Heart left ventricle (tissue), 16 donors: Measurements from ENCODE around the gene XXYLT1. TPM values are rescaled to one million over a fixed set of nuclear protein-coding genes. Genes with fewer than 3 reads are reported as not detected.

Experiments
- ATAC-seq, 4 donors: fragments of 200-7000 bp; cut with Tn5 transposase; one replicate each; pipeline ENCODE4 v1.9.1; 2020 to 2022; ENCODE audit warnings: moderate library complexity in 4 of 4, mild to moderate bottlenecking in 3 of 4, moderate number of reproducible peaks in 1 of 4
- DNase-seq, 5 donors: peaks; one replicate each; pipeline ENCODE4 v3.0.0-alpha.2; 2020
- H3K27ac ChIP-seq, 12 donors: fragments of 200-600 bp; sonication (generic) in 4 of 12; one replicate each; pipeline versions ENCODE4 v1.5.0 to v1.8.0; 2016 to 2022; ENCODE audit warnings: mild to moderate bottlenecking in 2 of 12
- H3K27me3 ChIP-seq, 9 donors: fragments of 200-600 bp; sonication (generic) in 2 of 9; one replicate each; pipeline versions ENCODE4 v1.5.1 to v1.8.0; 2016 to 2022; ENCODE audit warnings: mild to moderate bottlenecking in 3 of 9
- H3K36me3 ChIP-seq, 9 donors: fragments of 200-600 bp; sonication (generic) in 2 of 9; one replicate each; pipeline versions ENCODE4 v1.5.0 to v1.8.0; 2018 to 2022; ENCODE audit warnings: mild to moderate bottlenecking in 2 of 9
- H3K4me1 ChIP-seq, 12 donors: fragments of 200-600 bp; sonication (generic) in 4 of 12; one replicate each; pipeline versions ENCODE4 v1.5.0 to v1.8.0; 2016 to 2022; ENCODE audit warnings: mild to moderate bottlenecking in 3 of 12
- H3K4me3 ChIP-seq, 12 donors: fragments of 200-600 bp; sonication (generic) in 4 of 12; one replicate each; pipeline versions ENCODE4 v1.5.0 to v1.8.0; 2017 to 2022; ENCODE audit warnings: mild to moderate bottlenecking in 9 of 12, moderate library complexity in 4 of 12
- H3K9me3 ChIP-seq, 12 donors: fragments of 200-600 bp; sonication (generic) in 4 of 12; one replicate each; pipeline versions ENCODE4 v1.5.0 to v1.8.0; 2016 to 2022; ENCODE audit warnings: mild to moderate bottlenecking in 1 of 12
- CTCF ChIP-seq, 12 donors: fragments of 200-600 bp; sonication (generic) in 4 of 12; IDR thresholded peaks; one replicate each; pipeline versions ENCODE4 v1.5.0 to v1.8.0; 2018 to 2022; ENCODE audit warnings: antibody characterized with exemption in 12 of 12, mild to moderate bottlenecking in 5 of 12
- POLR2A ChIP-seq, 2 donors: fragments of 450-650 bp; IDR thresholded peaks; one replicate each; pipeline ENCODE4 v1.6.1; 2017; ENCODE audit warnings: antibody characterized with exemption in 2 of 2, mild to moderate bottlenecking in 2 of 2, moderate library complexity in 2 of 2
- WGBS, 4 donors: extraction: QIAGEN DNeasy Blood & Tissue Kit in 2 of 4; methylation state at CpG; one replicate each; pipeline versions ENCODE4 v1.1.5 to v1.1.7; 2013 to 2018; 5-methylcytosine and 5-hydroxymethylcytosine counted together
- intact Hi-C, 10 donors: fragments of 100-400 bp; cut with DNase I; formaldehyde crosslinking; loops; one replicate each; pipeline versions ENCODE4 v1.11.1 to v1.14.2; 2022
- polyA plus RNA-seq, 2 donors: library from polyadenylated mRNA; stranded (reverse); fragments of 200-250 nt; gene quantifications; one replicate each; pipeline ENCODE4 v1.2.3, GENCODE V29; 2013
- total RNA-seq, 9 donors: library from RNA; depleted of rRNA in 2 of 9; stranded (reverse); fragments of >200 nt in 2 of 9; fragmentation: NEBNext Ultra II Directional in 3 of 9; extraction: Animal tissue kit (Norgen Biotek cat#: 25700) in 3 of 9; gene quantifications; one replicate each; pipeline versions ENCODE4 v1.1.0 to v1.2.4, GENCODE V29; 2016 to 2023
- donor health status: ischemic (EF 13 %, LVEDD 7.1; RV severe dilation, severe dysfunction).
- donor health status: healthy with polysubstance abuse.
- donor health status: DM: no; HTN: yes; CAD: no.
- donor health status: DM: no; HTN: no; CAD: no.
- donor health status: ischemic (EF 25% LVEDD 6.9; RV normal size, moderate dysfunction).
- donor health status: ischemic (EF 25% LVEDD 5.7; RV mildly dilated, moderate dysfunction).
- donor health status: healthy.
- donor health status: DM: yes; HTN: yes; CAD: no.
- donor health status: ischemic (EF 35%, LVEDD 5.7; RV mildly dilated, moderate dysfunction).
- donor health status: nonischemic (EF 11% LVEDD 7.7; RV severe dilation, severe dysfunction).
- donor health status: DM: yes; HTN: yes; CAD: no.
- donor health status: PGD.
- donor health status: ischemic (EF 29% LVEDD 5.4; RV normal size, mild dysfunction).
- donor health status: nonischemic (EF 23%, LVEDD 6.1; RV moderate dilation, normal function).

XXYLT1 gene
- total and polyA plus RNA-seq, 11 donors, result 1.9 to 8.6 (median 4.8) TPM

DNA sequence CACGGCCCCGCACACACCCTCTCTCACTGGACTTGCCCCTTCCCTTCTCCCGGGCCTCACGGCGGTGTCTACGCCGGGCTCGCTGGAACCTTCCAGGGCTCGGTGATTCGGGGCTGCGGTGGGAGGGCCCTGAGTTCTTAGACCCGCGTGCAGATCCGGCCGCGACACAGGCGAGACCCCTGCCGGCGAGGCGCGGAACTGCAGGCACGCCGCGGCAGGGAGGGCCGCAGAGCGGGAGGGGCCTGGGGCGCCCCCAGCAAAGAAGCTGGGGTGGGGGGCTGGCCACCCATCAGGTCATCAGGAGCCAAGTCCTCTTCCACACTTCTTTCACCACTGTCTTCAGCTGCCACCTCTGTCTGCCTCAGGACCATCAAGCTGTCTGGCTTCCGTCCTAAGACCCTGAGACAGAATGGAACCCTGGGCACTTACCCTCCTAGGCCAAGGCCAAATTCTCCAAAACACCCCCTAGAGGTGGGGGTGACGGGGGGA is 164.5 kb downstream of the XXYLT1 start:
- TF ChIP-seq POLR2A (IDR thresholded peaks at IDR 0.05) (no peak), CTCF (IDR thresholded peaks at IDR 0.05) (peak; percentile 99 to 100 (median 100))
- Histone ChIP-seq H3K4me3 (peak overlapping the region in 6 of 12 donors; percentile 20 to 42 (median 27)), H3K27ac (peak overlapping the region in 1 of 12 donors; percentile 30), H3K27me3 (no peaks in the 10 kb centered on the region), H3K36me3 (no peaks in the 10 kb centered on the region), H3K9me3 (no peaks in the 10 kb centered on the region), H3K4me1 (peaks cover 2 to 45% (median 18%) of the 10 kb centered on the region in 12 donors)
- ATAC-seq, result peak in 3 of 4 donors; percentile 70 to 79 (median 77)
- DNase-seq, result peak; percentile 73 to 88 (median 75)
- intact Hi-C loops, result loop anchor here (1.0 to 10.0 kb wide), 15 partner anchors 103 to 424 kb away; no protein-coding TSS in a partner anchor
- 2 to 6% (median 4%) methylated on average over 11 to 29 of the region's 29 CpGs for WGBS, 4 donors

GRCh38 chr3:195105841-195106417 is 165.0 kb downstream of the XXYLT1 start:
- ATAC-seq (no peak), DNase-seq (no peak)
- no peak for TF ChIP-seq POLR2A (IDR thresholded peaks at IDR 0.05)
- TF ChIP-seq CTCF (IDR thresholded peaks at IDR 0.05), result no peak
- H3K27me3 ChIP-seq, result no peaks in the 10 kb centered on the region
- no peaks in the 10 kb centered on the region for H3K9me3 ChIP-seq
- H3K4me3 ChIP-seq, result peak overlapping the region in 6 of 12 donors; percentile 20 to 42 (median 27)
- peak overlapping the region in 1 of 12 donors; percentile 30 for H3K27ac ChIP-seq
- intact Hi-C loops, result loop anchor here (1.0 to 10.0 kb wide), 15 partner anchors 103 to 424 kb away; no protein-coding TSS in a partner anchor
- peaks cover 2 to 46% (median 19%) of the 10 kb centered on the region in 12 donors for H3K4me1 ChIP-seq
- no peaks in the 10 kb centered on the region for H3K36me3 ChIP-seq
- WGBS, 4 donors, result 78 to 81% (median 80%) methylated on average over 12 of the region's 12 CpGs

GRCh38 chr3:195105389-195105788 is 165.6 kb downstream of the XXYLT1 start:
- peaks cover 2 to 49% (median 24%) of the 10 kb centered on the region in 12 donors for H3K4me1 ChIP-seq
- ATAC-seq, result no peak
- H3K36me3 ChIP-seq, result no peaks in the 10 kb centered on the region
- intact Hi-C loops, result loop anchor here in 5 of 10 donors (2.0 to 10.0 kb wide), 9 partner anchors 103 to 423 kb away; no protein-coding TSS in a partner anchor
- no peaks in the 10 kb centered on the region for H3K27me3 ChIP-seq
- no peak for DNase-seq
- H3K4me3 ChIP-seq, result no peak overlapping the region
- H3K9me3 ChIP-seq, result no peaks in the 10 kb centered on the region
- WGBS, 4 donors, result 85 to 93% (median 89%) methylated on average over 13 of the region's 13 CpGs
- no peak overlapping the region for H3K27ac ChIP-seq
- TF ChIP-seq POLR2A (IDR thresholded peaks at IDR 0.05) (no peak), CTCF (IDR thresholded peaks at IDR 0.05) (no peak)

GRCh38 chr3:195104340-195104739 is 166.6 kb downstream of the XXYLT1 start:
- H3K4me3 ChIP-seq, result no peak overlapping the region
- WGBS, 4 donors, result 94 to 96% (median 95%) methylated on average over 8 of the region's 8 CpGs
- no peak for TF ChIP-seq POLR2A (IDR thresholded peaks at IDR 0.05)
- no peak for TF ChIP-seq CTCF (IDR thresholded peaks at IDR 0.05)
- ATAC-seq (no peak), DNase-seq (no peak)
- no peaks in the 10 kb centered on the region for H3K9me3 ChIP-seq
- H3K27ac ChIP-seq, result no peak overlapping the region
- no peaks in the 10 kb centered on the region for H3K27me3 ChIP-seq
- no peaks in the 10 kb centered on the region for H3K36me3 ChIP-seq
- peaks cover 2 to 56% (median 28%) of the 10 kb centered on the region in 12 donors for H3K4me1 ChIP-seq
- intact Hi-C loops, result loop anchor here in 7 of 10 donors (2.0 to 10.0 kb wide), 6 partner anchors 102 to 422 kb away; no protein-coding TSS in a partner anchor
